ENCODE data around the gene EPHA1.

EPHA1 gene

GRCh38 chr7:143408686-143409561 lies at the start of gene EPHA1:
Gene EPHA1 (minus strand): TSS chr7:143408856. CDS start chr7:143408805, 51 bp downstream.
- no peak for DNase-seq

- no peak for DNase-seq
Observed at GRCh38 chr7:143458263-143458662, 49.6 kb upstream of the EPHA1 start.

- DNase-seq: no peak
Observed at GRCh38 chr7:143456992-143457793, 48.5 kb upstream of the EPHA1 start.

- no peak for DNase-seq
Observed at GRCh38 chr7:143455942-143456341, 47.3 kb upstream of the EPHA1 start.

GRCh38 chr7:143455491-143455890 lies 46.8 kb upstream of the EPHA1 start:
- DNase-seq: no peak

- DNase-seq: no peak
Observed at GRCh38 chr7:143454091-143454680, 45.5 kb upstream of the EPHA1 start.

- no peak for DNase-seq
Observed at GRCh38 chr7:143452495-143452894, 43.8 kb upstream of the EPHA1 start.

GRCh38 chr7:143451746-143452145 lies 43.1 kb upstream of the EPHA1 start:
- no peak for DNase-seq

GRCh38 chr7:143451122-143451521 lies 42.5 kb upstream of the EPHA1 start:
- no peak for DNase-seq

- no peak for DNase-seq
Observed at GRCh38 chr7:143449793-143450192, 41.1 kb upstream of the EPHA1 start.

GRCh38 chr7:143448429-143448828 lies 39.8 kb upstream of the EPHA1 start:
- no peak for DNase-seq

GRCh38 chr7:143447466-143447865 lies 38.8 kb upstream of the EPHA1 start:
- no peak for DNase-seq

- no peak for DNase-seq
Observed at GRCh38 chr7:143444785-143445184, 36.1 kb upstream of the EPHA1 start.

GRCh38 chr7:143444063-143444782 lies 35.6 kb upstream of the EPHA1 start:
- DNase-seq: no peak

GRCh38 chr7:143443153-143443552 lies 34.5 kb upstream of the EPHA1 start, which contains the start of gene TAS2R60:
Gene TAS2R60 (plus strand): TSS chr7:143443453. CDS start chr7:143443453, 0 bp downstream.
- no peak for DNase-seq

- DNase-seq: no peak
Observed at GRCh38 chr7:143439866-143440265, 31.2 kb upstream of the EPHA1 start.

GRCh38 chr7:143437578-143437977 lies 28.9 kb upstream of the EPHA1 start:
- DNase-seq: no peak

GRCh38 chr7:143436325-143436946 lies 27.8 kb upstream of the EPHA1 start:
- DNase-seq: no peak

- DNase-seq: no peak
Observed at GRCh38 chr7:143435266-143435665, 26.6 kb upstream of the EPHA1 start.

GRCh38 chr7:143434660-143435059 lies 26.0 kb upstream of the EPHA1 start:
- no peak for DNase-seq

GRCh38 chr7:143433759-143434158 lies 25.1 kb upstream of the EPHA1 start:
- no peak for DNase-seq

- DNase-seq: no peak
Observed at GRCh38 chr7:143431109-143431508, 22.5 kb upstream of the EPHA1 start.
